ENCODE data around the gene NCKAP5L.
"Not testable (repeated sequence)": the region's sequence is repeated elsewhere in the genome, so short reads cannot be mapped to it uniquely, and the experiment has no call there.

NCKAP5L gene

GRCh38 chr12:49863946-49864797 is 36.0 kb upstream of the NCKAP5L start:
- DNase-seq = peak; percentile 41

DNA sequence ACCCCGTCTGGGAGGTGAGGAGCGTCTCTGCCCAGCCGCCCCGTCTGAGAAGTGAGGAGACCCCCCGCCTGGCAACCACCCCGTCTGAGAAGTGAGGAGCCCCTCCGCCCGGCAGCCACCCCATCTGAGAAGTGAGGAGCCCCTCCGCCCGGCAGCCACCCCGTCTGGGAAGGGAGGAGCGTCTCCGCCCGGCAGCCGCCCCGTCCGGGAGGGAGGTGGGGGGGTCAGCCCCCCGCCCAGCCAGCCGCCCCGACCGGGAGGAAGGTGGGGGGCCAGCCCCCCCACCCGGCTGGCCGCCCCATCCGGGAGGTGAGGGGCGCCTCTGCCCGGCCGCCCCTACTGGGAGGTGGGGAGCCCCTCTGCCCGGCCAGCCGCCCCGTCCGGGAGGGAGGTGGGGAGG is 32.7 kb upstream of the NCKAP5L start:
- not testable (repeated sequence) for DNase-seq

DNA sequence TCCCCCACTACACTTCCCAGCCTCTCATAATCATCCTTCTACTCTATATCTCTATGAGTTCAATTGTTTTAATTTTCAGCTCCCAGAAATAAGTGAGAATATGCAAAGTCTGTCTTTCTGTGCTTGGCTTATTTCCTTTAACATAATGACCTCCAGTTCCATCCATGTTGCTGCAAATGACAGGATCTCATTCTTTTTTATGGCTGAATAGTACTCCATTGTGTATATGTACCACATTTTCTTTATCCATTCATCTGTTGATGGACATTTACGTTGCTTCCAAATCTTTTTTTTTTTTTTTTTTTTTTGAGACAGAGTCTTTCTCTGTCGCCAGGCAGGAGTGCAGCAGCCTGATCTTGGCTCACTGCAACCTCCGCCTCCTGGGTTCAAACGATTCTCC is 27.7 kb upstream of the NCKAP5L start:
- not testable (repeated sequence) for DNase-seq

DNA sequence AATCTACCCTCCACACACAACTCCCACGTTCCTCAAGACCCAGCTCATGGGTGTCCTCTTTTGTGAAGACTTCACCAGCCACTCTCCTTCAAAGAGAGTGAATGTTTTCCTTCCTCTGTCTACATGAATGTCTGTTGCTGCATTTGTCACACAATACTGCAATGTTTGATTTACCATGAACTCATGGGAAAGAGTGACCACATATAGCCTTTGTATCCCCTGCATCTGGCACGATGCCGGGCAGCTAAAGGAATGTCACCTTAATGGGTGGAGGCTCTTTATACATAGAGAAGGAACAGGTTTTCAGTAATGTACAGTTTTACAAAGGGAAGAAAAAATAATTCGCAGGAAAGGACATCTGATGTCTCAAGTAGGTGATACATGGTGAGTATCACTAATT is 26.8 kb upstream of the NCKAP5L start:
- no peak for DNase-seq

- no peak for DNase-seq
Measured at GRCh38 chr12:49853671-49854070, 25.5 kb upstream of the NCKAP5L start.

GRCh38 chr12:49847161-49847560 is 18.9 kb upstream of the NCKAP5L start:
- no peak for DNase-seq

- no peak for DNase-seq
Measured at GRCh38 chr12:49846032-49846431, 17.8 kb upstream of the NCKAP5L start.

DNA sequence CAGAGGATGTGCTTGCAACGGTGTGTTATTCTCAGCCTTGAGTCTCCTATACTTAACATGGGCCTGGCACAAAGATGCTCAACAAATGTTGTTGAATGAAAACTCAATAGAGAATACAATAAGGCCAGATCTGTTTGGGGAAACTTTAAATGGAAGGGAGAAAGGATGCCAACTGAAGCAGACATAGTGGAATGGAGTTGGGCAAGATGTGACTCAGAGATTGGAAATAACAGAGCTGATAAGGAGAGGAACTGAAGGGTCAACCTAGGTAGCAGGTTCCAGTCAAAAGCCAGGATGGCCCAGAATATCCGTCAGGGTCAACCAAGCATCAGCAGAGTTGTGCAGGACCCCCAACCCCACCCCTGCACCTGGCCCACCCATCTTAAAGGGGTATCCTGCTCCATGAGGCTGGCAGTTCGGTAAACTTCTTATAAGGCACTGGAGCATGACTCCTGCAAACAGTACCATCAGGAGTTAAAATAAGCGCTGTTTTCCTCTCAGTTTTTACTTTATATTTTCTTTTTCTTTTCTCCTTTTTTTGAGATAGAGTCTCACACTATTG is 15.7 kb upstream of the NCKAP5L start:
- DNase-seq = no peak

GRCh38 chr12:49843411-49843810 is 15.2 kb upstream of the NCKAP5L start:
- DNase-seq = no peak

- peak; percentile 79 for DNase-seq
Measured at GRCh38 chr12:49842519-49843352, 14.5 kb upstream of the NCKAP5L start, which contains the start of gene BCDIN3D. BCDIN3D (minus strand) TSS chr12:49843106; CDS start chr12:49843087, 19 bp downstream.

- DNase-seq = peak; percentile 65
Measured at GRCh38 chr12:49838973-49839633, 10.9 kb upstream of the NCKAP5L start.

DNA sequence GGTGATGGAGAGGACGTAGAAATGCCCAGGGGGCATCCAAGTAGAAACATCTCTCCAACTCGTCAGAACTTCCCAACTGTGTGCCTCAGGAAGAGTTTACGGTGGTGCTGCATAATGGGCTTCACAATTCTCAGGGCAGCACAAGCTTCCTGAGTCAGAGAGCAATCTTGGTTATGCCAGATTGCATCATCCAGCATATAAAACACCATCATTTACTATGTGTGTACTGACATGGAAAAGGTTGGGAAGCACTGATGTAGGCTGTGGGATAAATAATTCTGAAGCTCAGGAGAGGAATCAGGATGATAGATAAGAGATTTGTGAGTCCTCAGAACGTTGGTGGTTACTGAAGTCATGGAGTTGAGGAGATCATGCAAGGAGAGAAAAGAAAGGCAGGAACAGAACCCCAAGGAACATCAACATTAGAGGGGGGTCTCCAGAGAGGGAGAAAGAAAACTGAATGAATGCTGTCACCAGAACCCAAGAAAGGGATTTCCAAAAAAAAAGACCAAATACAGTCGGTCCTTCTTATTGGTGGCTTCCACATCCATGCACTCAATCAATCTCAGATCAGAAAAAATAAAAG is 4.7 kb upstream of the NCKAP5L start:
- no peak for DNase-seq

DNA sequence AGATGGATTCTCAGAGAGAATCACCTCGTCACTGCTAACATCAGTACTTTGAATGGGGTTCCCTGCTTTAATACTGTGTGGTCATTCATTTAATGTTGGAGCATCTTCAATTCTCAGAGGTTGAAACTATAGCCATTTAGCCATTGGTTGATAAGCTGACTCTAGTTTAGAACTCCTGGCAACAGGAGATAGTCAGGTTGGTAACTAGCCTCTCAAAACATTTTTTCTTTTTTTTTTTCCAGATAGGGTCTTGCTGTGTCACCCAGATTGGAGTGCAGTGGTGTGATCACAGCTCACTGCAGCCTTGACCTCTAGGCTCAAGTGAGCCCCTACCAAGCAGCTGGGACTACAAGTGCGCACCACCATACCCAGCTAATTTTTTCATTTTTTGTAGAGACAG is 3.5 kb upstream of the NCKAP5L start:
- DNase-seq = no peak

- DNase-seq = peak; percentile 30
Measured at GRCh38 chr12:49827401-49828099, 663 bp downstream of the NCKAP5L start.

DNA sequence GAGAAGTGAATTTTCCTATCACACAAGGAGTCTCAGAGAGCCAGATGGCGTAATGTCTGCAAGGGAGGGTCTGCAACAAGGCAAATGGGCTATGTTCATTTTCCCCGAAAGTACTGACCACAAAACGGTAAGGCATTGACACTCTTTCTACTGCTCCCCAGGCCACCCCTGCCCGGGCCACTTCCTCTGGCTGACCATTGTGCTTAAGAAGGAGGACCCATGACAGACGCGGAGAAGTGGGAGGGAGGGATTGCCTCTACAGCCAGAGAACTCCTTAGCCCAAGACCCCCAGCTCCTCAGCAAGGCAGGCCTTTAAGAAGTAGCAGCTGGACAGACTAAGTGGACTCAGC is 1.2 kb downstream of the NCKAP5L start:
- DNase-seq = no peak

DNA sequence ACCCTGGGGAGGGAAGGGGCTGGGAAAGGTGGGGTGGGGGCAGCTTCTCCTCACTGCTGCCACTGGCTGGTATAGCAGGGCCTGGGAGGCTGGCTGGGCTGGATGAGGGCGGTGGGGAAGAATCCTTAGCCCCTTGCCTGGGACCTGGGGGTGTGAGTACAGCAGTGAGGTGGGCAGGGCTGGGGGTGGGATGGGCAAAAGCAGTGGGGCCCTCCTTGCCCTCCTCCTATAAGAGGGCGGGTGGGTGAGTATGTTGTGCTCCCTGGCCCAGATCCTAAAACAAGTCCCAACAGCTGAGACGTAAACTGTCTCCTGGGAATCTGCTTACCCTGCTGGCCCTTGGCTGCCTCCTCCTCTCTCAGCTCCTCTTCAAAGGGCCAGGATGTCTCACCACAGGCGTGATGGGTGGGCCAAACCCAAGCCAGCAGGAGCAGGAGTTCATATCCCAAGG is 2.2 kb downstream of the NCKAP5L start:
- DNase-seq = no peak

DNA sequence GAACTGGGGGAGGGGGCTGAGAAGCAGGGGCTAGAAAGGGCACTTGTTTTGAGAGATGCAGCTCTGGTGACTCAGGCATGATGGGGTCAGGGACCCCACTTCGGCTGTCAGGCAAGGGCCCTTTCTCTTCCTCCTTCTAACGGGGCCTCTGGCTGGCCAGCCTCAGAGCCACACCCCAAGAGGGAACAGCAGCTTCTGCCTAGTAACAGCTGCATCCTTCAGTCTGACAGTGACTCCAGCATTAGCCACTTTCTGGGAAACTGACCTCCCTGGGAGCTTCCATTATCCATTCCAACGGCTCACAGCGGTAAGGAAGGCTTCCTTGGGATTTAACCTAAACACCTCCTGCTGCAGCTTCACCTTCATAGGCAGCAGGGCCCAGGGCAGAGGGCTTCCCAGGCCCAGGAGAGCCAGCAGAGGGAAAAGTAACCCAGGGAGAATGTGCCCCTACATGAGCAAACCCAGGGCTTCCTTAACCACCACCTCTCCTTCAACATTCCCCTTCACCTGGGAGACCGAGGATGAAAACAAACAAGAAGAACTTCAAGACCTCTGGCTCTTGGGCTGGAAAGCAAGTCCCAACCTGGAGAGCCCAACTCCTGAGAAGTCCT is 2.7 kb downstream of the NCKAP5L start:
- no peak for DNase-seq

DNA sequence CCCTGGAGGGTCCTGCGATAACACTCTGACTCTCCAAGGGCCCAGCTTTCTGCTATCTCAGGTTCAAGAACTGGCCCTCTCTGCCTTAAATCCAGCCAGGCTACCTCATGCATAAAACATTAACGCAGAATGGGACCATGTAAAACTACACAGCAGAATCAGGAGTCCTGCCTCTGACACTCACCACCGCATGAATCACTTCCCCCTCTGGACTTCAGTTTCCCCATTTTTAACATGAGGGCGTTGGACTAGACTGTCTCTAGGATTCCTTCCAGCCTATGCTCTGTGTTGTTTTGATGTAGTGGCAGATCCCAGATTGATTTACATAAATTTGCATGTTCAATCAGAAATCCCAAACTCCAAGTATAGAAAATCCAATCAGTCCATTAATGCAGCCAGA is 3.3 kb downstream of the NCKAP5L start:
- DNase-seq = no peak

DNA sequence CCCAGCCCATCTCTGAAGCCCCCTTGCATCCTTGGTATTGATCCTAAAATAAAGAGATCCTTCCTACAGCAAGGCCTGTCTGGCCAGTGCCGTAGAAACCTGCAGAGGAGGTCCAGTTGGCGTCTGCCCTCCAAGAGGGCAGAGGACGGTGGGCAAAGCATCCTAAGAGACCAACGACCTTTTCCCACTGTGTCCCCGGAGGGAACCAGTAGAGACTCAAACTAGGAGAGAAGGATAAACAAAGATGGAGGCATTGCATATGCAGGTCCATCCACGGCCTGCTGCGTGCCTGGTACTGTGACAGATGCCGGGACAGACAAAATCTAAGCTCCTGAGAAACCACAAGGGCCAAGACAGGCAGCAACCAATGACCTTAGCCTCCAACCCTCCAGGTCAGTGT is 3.8 kb downstream of the NCKAP5L start:
- no peak for DNase-seq

DNA sequence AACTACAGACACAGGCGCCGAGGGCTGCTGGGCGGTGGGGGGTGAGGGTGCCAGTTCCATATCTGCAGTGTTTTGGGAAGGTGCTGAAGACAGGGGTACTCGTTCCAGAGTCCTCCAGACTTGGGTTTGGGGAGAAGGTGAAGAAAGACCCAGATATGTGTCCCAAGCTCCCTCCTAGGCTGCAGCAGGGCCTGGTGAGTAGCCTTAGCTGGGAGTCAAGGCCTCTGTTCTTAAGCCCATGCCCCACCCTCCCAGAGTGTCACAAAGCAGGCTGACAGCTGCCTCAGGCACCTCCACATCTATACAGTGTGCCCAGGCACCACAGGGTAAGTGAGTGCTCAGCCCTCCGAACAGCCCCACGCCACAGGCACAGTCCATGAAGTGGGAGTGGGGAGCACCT is 4.3 kb downstream of the NCKAP5L start:
- no peak for DNase-seq

DNA sequence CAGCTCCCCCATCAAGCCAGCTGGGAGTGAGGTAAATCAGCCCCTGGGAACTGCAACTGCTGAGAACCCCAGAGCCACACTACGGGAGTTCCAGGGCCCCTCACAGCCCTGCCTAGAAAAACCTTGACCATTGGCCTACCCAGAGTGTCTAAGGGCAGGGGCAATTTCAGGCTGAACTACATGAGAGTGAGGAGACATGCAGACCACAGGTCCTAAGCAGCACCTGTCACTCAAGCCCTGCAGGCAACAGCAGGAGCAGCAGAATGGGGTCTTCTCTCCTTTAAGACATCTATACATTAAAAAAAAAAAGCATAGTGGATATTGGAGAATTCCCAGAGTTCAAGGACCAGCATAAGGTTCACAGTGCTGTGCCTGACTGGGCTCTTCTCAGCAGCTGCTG is 4.9 kb downstream of the NCKAP5L start:
- DNase-seq = no peak
